ENCODE data around the gene GPM6B. TPM values are rescaled to one million over a fixed set of nuclear protein-coding genes. Genes with fewer than 3 reads are reported as not detected.

The GPM6B gene
- total RNA-seq: 100 to 1,000 TPM; 199 to 408 (median 299) TPM

- peak within 1 kb of the TSS; percentile 18 to 41 (median 24) for H3K4me3 ChIP-seq
- H3K27ac ChIP-seq: peak within 1 kb of the TSS; percentile 53 to 82 (median 66)
- H3K36me3 ChIP-seq: no peaks in the 10 kb centered on the region
- peaks cover 0 to 13% of the 10 kb centered on the region in 2 donors for H3K27me3 ChIP-seq
- DNase-seq (ENCODE audit: low spot score in 2 of 2): no peak
- H3K4me1 ChIP-seq: no peaks in the 10 kb centered on the region
- no peaks in the 10 kb centered on the region for H3K9me3 ChIP-seq
- peak in 1 of 2 donors; percentile 71 for TF ChIP-seq EP300 (IDR thresholded peaks at IDR 0.05)
- TF ChIP-seq CTCF (IDR thresholded peaks at IDR 0.05): no peak
- peak in 1 of 2 donors; percentile 34 for TF ChIP-seq POLR2A (IDR thresholded peaks at IDR 0.05)
- WGBS, 2 donors: 30 to 37% methylated on average over 19 of the region's 19 CpGs
These were observed at the start of gene GPM6B for GRCh38 chrX:13816643-13817627. Gene GPM6B, minus strand, starts transcription at chrX:13817093. Its CDS starts 189 bp downstream, at chrX:13816904.

GRCh38 chrX:13864264-13864663, 47.4 kb upstream of the GPM6B start:
- no peaks in the 10 kb centered on the region for H3K27me3 ChIP-seq
- H3K27ac ChIP-seq: peak overlapping the region in 2 of 4 donors; percentile 29 to 63
- H3K36me3 ChIP-seq: no peaks in the 10 kb centered on the region
- 8 to 47% methylated on average over 4 to 7 of the region's 7 CpGs for WGBS, 2 donors
- peaks cover 0 to 5% (median 2%) of the 10 kb centered on the region in 4 donors for H3K4me1 ChIP-seq
- DNase-seq (ENCODE audit: low spot score in 2 of 2): no peak
- no peak for TF ChIP-seq CTCF (IDR thresholded peaks at IDR 0.05)
- no peaks in the 10 kb centered on the region for H3K9me3 ChIP-seq
- H3K4me3 ChIP-seq: no peak overlapping the region

DNA sequence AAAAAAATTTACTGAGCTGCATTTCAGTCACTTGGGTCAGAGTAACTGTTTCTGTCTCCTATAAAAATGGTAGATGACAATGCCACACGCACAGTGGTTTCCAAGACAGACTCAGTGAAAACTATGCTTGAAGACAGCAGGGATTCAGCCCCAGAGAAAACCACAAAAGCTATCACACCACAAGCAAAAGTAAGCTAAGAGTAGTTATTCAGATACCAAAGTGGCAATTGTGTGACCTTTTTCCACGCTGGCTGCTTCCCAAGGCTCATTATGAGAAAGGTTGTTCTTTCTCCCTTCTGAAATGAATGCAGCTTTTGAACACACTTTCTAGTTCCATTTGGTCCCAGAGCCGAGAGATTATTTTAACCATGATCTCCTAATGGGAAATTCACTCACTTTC, 46.4 kb upstream of the GPM6B start:
- no peaks in the 10 kb centered on the region for H3K36me3 ChIP-seq
- TF ChIP-seq CTCF (IDR thresholded peaks at IDR 0.05) (no peak), POLR2A (IDR thresholded peaks at IDR 0.05) (no peak), EP300 (IDR thresholded peaks at IDR 0.05) (no peak)
- whole genome bisulfite sequencing, 2 donors: 23 to 36% methylated on average over 3 of the region's 3 CpGs
- no peaks in the 10 kb centered on the region for H3K27me3 ChIP-seq
- no peaks in the 10 kb centered on the region for H3K9me3 ChIP-seq
- no peak overlapping the region for H3K4me3 ChIP-seq
- no peak for DNase-seq (ENCODE audit: low spot score in 2 of 2)
- H3K27ac ChIP-seq: peak overlapping the region in 2 of 4 donors; percentile 29 to 63
- H3K4me1 ChIP-seq: peaks cover 0 to 5% (median 2%) of the 10 kb centered on the region in 4 donors

DNA sequence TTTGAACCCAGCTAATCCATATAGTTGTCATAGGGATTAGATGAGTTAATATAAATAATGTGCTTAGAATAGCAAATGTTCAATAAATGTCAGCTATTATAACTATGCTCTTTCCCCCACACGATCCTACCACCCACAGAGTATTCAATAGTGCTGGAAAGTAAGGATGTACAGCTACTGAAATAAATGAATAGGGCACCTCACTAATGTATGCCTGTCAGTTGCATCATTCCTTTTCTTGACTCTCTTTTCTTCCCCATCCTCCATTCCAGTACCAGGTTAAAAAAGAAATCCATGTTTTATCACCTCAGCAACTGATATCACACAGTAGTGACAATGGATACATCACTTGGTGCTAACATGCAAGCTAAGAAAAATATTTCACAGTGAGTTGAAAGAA, 42.8 kb upstream of the GPM6B start:
- Histone ChIP-seq H3K27ac (no peak overlapping the region), H3K36me3 (no peaks in the 10 kb centered on the region), H3K27me3 (no peaks in the 10 kb centered on the region), H3K9me3 (no peaks in the 10 kb centered on the region), H3K4me3 (no peak overlapping the region), H3K4me1 (peaks cover 0 to 4% (median 0%) of the 10 kb centered on the region in 4 donors)
- DNase-seq (ENCODE audit: low spot score in 2 of 2): no peak
- 33 to 43% methylated on average over 1 of the region's 1 CpG for WGBS, 2 donors
- no peak for TF ChIP-seq POLR2A (IDR thresholded peaks at IDR 0.05)
- no peak for TF ChIP-seq CTCF (IDR thresholded peaks at IDR 0.05)
- TF ChIP-seq EP300 (IDR thresholded peaks at IDR 0.05): no peak

GRCh38 chrX:13857804-13858203, 40.9 kb upstream of the GPM6B start:
- WGBS, 2 donors: 51 to 75% methylated on average over 2 of the region's 2 CpGs
- DNase-seq (ENCODE audit: low spot score in 2 of 2): no peak
- Histone ChIP-seq H3K27me3 (no peaks in the 10 kb centered on the region), H3K4me3 (no peak overlapping the region), H3K27ac (no peak overlapping the region), H3K36me3 (no peaks in the 10 kb centered on the region), H3K9me3 (no peaks in the 10 kb centered on the region), H3K4me1 (no peaks in the 10 kb centered on the region)
- TF ChIP-seq CTCF (IDR thresholded peaks at IDR 0.05) (no peak), POLR2A (IDR thresholded peaks at IDR 0.05) (no peak), EP300 (IDR thresholded peaks at IDR 0.05) (no peak)

Measured in tibial nerve (tissue), 4 donors.